ENCODE measurements around the gene EIF4E3.

The EIF4E3 gene

DNA sequence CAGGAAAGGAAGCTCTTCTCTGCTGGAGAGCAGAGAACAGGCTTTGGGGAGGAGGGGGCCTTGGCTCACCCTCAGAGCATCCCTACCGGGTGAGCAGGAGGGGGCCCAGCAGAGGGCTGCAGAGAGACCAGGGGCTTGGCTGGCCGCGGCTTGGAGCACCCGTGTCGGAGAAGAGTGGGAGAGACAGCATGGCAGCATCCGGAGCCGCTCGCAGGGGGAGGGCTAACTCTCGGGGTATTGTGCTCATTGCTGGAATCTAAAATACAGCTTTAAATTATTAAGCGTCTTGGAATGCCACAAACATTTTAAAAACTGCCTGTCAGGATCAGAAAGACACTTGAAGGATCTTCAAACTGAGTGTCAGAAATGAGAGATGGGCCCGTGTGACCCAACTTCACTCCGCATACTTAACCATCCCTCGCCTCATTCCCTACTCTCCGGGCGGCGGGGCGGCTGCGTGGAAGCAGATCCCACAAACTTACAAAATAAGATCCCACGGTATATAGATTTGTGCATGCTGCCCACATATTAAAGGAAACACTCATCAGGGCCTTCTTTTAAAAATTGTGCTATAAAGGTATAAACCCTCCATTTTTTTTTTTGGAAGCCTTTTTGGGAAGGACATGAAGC lies 53.9 kb downstream of the EIF4E3 start:
- no peak for TF ChIP-seq CTCF (IDR thresholded peaks at IDR 0.05; ENCODE audit: control insufficient read depth, extremely low read depth, insufficient read depth)
- no peak overlapping the region for H3K4me3 ChIP-seq (ENCODE audit: low read depth, low read length)
- no peak for DNase-seq (ENCODE audit: low read depth)

DNA sequence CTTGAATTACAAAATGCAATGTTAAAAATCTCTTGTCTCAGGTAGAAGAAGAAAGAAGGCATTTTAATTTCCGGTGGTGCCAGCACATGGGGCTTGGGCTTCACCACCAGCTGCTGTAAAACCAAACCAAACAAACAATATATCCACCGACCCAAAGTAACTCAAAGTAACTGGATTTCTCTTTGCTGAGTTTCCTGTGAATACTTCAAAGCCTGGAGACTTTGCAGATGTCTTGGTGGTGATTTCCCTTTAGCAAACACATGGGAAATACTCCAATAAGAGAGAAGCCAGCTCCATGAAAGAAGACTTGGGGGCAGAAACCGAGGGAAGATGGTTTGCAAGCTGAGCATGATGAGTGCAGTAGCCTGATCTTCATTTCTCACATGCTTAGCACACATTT lies 62.6 kb downstream of the EIF4E3 start:
- no peak for DNase-seq (ENCODE audit: low read depth)
- no peak for TF ChIP-seq CTCF (IDR thresholded peaks at IDR 0.05; ENCODE audit: control insufficient read depth, extremely low read depth, insufficient read depth)
- no peak overlapping the region for H3K4me3 ChIP-seq (ENCODE audit: low read depth, low read length)

DNA sequence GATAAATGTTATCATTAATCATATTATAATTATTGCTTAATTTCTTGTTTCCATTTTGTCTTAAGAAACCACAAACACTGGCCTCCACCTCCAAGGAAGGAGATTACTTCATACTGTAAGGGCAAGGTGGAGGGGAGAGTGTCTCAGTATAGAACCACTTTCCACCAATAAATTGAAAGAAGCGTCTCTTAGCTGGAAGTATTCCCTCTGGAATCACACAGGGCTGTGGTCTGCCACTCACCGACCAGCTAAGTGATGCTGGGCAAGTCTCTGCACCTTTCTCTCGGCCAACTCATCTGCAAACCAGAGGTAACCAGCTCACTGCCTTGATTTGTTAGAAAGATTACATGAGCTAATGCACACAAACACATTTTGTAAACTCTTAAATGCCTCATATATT lies 63.1 kb downstream of the EIF4E3 start:
- no peak for TF ChIP-seq CTCF (IDR thresholded peaks at IDR 0.05; ENCODE audit: control insufficient read depth, extremely low read depth, insufficient read depth)
- no peak overlapping the region for H3K4me3 ChIP-seq (ENCODE audit: low read depth, low read length)
- DNase-seq (ENCODE audit: low read depth), result no peak

GRCh38 chr3:71659864-71660591 lies 65.2 kb downstream of the EIF4E3 start:
- DNase-seq (ENCODE audit: low read depth), result no peak
- no peak for TF ChIP-seq CTCF (IDR thresholded peaks at IDR 0.05; ENCODE audit: control insufficient read depth, extremely low read depth, insufficient read depth)
- H3K4me3 ChIP-seq (ENCODE audit: low read depth, low read length), result no peak overlapping the region

DNA sequence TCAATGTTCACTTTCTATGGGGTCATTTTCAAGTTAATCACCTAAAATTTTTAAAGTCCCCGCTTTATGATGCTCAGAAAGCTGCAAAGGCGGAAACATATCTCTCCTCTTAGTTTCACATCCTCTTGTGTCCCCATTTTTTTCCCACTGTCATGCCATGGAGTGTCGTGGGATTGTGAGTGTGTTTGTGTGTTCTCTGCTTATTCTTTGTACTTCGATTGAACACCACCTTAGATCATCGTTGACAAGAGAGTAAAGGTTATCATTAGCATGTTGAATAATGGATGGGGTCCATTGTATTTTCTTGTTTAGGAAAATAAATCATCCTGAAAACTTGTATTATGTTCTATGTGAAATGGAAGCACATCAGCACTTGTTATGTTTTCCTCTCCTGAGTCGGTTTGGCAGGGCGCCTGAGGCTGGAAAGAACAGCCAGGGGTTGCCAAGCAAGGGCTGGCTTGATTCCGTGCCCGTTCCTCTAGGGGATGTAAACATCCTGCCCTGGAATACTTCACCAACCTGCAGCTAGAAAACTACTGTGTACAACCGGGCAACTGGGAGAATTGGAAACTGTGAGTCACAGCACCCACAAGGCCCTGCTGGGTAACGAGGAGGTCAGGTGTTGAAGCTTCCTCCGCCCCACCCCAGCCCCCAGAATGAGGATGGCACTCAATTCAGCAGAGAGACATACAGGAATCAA lies 67.2 kb downstream of the EIF4E3 start:
- H3K4me3 ChIP-seq (ENCODE audit: low read depth, low read length), result no peak overlapping the region
- TF ChIP-seq CTCF (IDR thresholded peaks at IDR 0.05; ENCODE audit: control insufficient read depth, extremely low read depth, insufficient read depth), result no peak
- peak; percentile 94 for DNase-seq (ENCODE audit: low read depth)

DNA sequence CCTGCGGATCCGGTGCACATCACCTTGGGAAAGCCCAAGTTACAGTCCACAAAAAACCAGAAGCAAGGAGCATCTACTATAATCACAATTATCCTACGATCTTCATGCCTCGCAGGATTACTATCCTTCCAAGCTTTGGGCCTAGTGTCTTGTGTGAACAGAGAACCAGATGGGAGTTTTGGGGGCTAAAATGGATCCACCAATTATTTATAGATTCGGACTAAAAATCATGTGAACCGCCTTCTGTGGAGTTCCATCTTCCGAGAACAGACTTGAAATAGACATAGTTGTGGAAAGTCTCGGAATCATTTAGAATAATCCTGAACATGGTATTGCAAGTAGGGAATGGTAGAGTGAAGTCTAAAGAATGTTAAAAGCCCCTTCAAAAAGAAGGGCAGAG lies 70.1 kb downstream of the EIF4E3 start:
- no peak for TF ChIP-seq CTCF (IDR thresholded peaks at IDR 0.05; ENCODE audit: control insufficient read depth, extremely low read depth, insufficient read depth)
- no peak for DNase-seq (ENCODE audit: low read depth)
- H3K4me3 ChIP-seq (ENCODE audit: low read depth, low read length), result no peak overlapping the region

All from LNCaP clone FGC (cell line).